CD4-positive, alpha-beta T cell treated with Interleukin-2 at 100 ng/mL for 4 hours (primary cell): ENCODE results near the gene CYB561.

Source experiments
- DNase-seq: peaks from one replicate; pipeline ENCODE4 v3.0.0-alpha.2; 2020; ENCODE audit warnings: low spot score

CYB561 gene, protein sequence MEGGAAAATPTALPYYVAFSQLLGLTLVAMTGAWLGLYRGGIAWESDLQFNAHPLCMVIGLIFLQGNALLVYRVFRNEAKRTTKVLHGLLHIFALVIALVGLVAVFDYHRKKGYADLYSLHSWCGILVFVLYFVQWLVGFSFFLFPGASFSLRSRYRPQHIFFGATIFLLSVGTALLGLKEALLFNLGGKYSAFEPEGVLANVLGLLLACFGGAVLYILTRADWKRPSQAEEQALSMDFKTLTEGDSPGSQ

DNA sequence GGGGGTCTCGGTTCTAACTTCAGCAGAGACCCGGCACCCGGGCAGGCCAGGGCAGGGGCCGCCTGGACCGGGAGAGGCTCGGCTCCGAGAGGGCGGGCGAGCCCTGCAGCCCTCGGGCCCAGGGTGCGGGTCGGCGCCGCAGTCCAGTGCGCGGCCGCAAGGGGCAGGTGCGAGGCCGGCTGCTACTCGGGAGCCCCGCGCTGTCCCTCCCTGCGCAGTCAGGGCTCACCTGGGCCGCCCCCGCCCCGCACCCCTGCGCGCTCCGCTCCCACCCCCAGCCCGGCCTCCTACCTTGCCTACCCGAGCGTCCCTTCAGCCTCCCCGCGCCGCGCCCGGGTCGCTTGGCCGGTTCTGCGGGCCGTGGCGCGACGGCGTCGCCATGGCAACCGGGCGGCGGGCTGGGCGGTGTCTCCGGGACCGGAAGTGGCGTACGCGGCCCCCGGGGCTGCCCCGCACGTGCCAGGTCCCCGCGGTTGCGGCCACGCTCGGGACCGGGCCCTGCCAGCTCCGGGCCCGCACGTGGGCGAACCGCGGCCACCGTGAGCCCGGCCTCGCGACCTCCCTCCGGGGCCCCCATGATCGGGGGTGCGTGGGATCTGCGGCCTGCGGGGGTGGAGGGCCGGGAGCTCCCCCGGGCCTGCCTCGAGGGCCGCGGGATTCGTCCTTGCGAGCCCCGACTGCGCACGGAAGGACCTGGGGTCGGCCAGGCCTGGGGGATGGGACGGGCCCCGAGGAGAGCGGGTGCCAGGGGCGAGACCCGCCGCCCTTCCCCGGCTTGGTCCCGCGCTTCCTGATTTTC is at the start of gene CYB561:
Gene CYB561, minus strand, starts transcription at position 353 of the 799 bp plus-strand sequence. CDS start 8,759 bp downstream, outside the sequence.
- DNase-seq: peak; percentile 62

DNA sequence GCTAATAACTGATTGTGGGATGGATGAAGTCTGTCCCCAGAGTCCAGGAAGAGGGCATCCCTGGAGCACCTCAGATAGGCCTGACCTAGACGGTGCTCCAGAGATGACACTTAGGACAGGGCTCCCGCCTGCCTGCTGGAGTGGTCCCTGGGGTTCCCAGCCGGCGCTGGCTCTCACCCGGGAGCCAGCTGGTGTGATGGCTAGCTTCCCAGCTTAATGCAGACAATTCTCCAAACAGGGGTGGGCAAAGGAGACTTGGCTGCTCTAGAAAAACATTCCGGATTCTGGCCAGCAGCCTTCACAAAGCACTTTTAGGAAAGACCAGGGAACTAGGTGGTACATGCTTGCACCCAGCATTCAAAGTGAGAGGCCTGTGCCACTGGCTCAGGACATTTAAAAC is 49.4 kb upstream of the CYB561 start:
- no peak for DNase-seq

DNA sequence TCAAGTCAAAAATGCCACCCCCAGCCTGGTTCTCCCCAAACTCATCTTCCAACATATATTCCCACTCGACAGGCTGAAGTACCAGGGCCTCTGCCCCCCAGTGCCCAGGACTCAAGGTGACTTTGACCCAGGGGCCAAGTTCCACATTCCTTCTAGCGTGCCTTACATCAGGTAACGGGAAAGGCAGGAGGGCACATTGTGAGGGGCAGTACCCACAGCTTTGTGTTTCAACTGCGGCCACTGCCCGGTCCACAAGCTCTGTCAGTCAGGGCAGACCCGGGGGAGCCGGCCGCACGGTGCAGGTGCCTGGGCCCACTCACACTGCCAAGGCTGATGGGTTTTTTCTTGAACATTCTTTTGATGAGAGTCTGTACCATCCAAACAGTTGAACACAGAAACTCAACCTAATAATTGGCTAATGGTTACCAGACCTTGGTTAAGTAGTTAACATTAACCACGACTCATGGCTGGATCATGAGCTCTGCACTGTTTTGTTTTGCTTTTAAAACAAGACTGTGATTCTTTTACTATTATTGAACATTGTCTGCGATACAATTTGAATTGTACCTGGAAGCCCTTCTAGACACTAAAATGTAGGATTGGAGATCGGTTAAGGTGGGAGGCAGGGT is 48.3 kb upstream of the CYB561 start:
- no peak for DNase-seq

DNA sequence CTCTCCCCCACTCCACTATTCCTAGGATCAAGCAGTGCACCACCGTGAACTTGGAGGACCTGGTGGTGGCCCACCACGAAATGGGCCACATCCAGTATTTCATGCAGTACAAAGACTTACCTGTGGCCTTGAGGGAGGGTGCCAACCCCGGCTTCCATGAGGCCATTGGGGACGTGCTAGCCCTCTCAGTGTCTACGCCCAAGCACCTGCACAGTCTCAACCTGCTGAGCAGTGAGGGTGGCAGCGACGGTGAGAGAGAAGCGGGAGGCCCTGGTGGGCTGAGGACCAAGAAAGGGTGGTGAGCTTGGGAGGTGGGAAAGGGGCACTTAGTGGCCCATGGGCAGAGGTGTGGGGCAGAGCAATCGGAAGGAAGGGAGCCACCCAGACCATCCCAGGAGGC is 47.3 kb upstream of the CYB561 start:
- DNase-seq: no peak

DNA sequence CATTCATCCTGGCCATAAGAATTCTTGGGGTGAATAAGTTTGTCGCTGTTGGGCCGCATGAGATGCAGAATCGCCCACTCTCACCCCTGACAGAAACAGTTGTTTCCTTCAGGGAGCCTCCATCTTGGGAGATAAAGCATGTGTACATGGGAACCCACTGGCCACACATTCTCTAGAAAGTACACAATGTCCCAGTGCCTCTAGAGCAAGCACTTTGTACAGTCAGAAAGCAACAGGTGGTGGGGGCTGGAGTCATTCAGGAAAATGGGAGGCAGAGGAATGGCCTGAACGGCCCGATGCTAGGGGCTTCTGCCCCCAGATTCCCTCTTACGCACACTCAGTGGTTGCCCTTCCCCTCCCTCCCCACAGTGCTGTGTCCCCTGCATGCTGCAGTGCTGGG is 46.8 kb upstream of the CYB561 start:
- DNase-seq: no peak

DNA sequence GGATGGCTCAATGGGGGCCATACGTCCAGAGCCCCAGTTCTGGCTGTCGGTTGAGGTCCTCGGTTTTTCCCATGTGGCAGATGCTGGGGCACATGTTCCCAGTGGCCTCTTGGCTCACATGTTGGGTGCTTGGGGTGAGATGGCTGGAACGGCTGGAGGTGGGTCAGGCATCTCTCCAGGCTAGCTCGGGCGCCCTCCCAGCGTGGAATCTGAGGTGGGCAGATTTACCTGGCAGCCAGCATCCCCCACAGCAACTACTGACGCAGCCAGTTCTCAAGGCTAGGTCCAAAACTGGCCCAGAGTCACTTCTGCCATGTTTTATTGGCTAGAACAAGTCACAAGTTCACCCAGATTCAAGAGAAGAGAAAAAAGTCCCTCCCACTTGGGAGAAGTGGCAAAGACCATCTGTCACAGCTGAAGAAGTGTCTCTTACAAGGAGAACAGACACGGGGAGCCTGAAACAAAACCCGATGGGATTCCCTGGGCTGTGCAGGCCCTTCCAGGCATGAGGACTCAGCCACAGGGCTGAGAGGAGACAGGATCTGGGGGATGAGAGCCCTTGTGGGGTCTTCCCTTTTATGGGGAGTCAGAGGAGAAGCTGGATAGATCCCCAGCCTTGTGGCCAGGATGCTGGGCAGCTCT is 46.0 kb upstream of the CYB561 start:
- no peak for DNase-seq

DNA sequence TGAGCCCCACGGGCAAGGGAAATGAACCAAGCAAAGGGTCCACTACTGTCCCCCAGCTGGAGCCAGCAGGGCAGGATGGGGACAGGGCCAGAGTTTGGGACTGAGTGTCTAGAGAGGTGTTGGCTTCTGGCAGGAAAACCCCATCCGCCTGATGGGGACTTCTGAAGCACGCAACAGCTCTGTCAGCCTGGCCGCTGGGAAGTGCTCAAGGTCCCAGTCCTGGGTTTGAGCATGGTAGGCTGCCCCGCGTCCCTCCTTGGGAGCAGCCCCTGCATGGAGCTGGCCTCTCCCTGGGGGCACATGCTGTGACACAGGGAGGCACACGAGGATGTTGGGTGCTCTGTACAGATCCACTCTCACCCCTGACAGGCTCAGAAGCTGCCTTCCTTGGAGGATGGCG is 45.3 kb upstream of the CYB561 start:
- DNase-seq: no peak

DNA sequence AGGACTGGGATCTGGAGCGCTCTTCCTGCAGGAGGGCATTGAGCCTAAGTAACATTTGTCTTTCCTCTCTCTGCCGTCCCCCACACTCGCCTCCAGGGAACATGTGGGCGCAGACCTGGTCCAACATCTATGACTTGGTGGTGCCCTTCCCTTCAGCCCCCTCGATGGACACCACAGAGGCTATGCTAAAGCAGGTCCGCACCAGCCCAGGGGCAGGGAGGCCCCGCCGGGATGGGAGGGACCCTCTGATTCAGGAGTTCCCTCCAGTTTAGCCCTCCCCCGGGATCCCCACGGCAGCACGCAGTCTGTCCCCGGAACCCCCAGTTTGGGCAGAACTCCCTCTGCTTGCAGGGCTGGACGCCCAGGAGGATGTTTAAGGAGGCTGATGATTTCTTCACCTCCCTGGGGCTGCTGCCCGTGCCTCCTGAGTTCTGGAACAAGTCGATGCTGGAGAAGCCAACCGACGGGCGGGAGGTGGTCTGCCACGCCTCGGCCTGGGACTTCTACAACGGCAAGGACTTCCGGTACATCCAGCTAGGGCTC is 44.8 kb upstream of the CYB561 start:
- no peak for DNase-seq

DNA sequence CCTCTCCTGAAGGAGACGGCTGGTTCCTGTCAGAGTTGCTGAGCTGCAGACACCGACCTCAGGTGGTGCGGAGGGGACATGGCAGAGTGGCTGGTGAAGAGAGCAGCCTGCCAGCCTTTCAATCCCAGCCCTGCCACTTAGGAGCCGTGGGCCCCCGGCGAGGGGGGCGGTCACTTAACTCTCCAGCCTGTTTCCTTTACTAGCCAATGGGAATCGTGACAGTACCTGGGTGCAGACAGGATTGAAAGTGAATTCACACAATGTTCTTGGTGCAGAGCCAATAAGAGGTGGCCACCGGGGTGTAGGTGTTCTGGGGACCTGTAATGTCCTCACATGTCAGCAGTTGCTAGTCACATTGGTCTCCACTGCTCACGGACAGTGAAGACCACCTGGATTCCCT is 44.2 kb upstream of the CYB561 start:
- no peak for DNase-seq

DNA sequence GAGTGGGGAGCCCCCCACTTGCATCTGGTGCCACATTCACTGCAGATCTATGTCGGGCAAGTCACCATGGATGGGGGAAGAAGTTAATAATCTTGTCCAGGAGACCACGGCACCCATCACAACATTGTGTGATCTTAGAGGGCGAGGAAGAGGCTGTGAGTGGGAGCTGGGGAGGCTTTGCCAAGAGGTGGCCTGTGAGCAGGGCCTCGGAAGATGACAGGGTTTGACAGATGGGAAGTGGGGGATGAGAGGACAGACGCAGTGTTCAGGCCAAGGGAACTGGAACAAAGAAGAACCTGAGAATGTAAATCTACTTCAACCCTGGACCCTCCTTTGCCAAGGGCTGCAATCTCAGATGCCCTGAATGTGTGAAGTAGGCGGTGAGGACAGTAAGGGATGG is 43.2 kb upstream of the CYB561 start:
- no peak for DNase-seq

DNA sequence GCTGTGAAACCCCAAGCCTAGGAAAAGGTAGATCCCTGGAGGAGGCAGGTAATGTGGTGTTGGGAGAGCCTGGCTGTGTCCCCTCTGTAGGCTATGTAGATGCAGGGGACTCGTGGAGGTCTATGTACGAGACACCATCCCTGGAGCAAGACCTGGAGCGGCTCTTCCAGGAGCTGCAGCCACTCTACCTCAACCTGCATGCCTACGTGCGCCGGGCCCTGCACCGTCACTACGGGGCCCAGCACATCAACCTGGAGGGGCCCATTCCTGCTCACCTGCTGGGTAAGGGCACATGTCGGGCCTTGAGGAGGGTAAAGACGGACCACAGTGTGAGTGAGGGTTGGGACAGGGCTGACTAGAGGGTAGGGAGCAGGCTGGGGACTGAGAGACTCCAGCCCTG is 42.7 kb upstream of the CYB561 start:
- no peak for DNase-seq

DNA sequence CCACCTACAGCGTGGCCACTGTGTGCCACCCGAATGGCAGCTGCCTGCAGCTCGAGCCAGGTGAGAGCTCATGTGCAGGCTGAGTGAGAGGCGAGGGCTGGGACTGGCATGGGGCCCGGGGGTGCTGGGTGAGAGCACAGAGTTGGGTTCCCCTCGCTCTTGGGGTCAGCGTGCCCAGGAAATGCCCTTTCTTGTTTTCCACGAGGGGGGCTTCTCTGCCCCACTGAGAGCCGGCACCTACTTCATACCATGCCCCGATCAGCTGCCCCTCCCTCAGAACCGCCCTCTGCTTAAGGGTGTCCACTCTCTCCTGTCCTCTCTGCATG is 40.9 kb upstream of the CYB561 start:
- DNase-seq: no peak

DNA sequence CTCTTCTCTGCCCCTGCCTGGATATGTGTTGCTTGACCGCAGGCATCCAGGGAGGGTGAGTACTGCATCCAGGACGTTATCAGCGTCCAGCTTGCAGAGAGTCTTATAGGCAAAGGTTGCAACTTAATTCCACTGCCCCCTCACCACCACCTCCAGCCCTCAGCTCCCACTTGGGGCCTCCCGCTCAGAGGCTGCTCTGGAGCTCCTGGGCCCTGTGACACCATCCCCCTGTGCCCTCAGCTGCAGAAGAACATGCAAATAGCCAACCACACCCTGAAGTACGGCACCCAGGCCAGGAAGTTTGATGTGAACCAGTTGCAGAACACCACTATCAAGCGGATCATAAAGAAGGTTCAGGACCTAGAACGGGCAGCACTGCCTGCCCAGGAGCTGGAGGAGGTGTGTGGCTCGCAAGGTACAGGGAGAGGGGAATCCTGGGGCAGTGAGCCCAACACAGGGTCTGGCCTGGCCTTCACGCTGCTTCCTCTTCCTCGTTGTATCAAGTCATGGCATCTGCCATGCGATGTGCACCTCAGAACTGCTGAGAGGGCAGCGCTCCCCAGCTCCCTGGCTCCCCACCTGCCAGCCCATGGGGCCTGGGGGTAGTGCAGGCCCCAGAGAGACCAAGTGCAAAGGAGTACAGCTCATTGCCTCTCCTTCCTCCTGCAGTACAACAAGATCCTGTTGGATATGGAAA is 40.4 kb upstream of the CYB561 start:
- no peak for DNase-seq

DNA sequence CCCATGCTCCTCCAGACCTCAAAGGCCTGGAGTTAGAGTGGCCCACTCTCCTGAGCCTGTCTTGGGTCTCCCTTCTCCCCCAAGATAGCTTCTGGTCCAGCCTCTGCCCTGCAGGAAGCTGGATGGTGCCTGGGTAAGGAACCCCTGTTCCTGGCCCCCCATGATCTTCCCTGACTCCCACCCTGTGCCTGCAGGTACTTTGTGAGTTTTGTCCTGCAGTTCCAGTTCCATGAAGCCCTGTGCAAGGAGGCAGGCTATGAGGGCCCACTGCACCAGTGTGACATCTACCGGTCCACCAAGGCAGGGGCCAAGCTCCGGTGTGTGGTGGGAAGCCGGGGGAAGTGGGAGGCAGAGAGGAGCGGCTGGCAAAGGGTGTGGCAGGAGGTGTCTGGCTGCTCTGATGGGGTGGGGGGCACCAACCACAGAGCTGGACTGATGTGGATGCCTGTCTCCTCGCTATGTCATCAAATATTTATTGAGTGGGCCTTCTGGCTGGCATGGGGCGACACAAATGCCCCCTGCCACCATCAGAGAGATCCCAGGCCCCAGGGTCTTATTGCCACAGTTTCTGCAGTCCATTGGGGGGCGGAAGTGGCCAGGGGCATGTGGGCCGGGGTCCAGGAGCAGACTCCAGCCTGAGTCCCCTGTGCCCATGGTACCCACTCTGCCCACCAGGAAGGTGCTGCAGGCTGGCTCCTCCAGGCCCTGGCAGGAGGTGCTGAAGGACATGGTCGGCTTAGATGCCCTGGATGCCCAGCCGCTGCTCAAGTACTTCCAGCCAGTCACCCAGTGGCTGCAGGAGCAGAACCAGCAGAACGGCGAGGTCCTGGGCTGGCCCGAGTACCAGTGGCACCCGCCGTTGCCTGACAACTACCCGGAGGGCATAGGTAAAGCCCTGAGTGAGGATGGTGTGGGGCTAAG is 37.8 kb upstream of the CYB561 start:
- DNase-seq: no peak

DNA sequence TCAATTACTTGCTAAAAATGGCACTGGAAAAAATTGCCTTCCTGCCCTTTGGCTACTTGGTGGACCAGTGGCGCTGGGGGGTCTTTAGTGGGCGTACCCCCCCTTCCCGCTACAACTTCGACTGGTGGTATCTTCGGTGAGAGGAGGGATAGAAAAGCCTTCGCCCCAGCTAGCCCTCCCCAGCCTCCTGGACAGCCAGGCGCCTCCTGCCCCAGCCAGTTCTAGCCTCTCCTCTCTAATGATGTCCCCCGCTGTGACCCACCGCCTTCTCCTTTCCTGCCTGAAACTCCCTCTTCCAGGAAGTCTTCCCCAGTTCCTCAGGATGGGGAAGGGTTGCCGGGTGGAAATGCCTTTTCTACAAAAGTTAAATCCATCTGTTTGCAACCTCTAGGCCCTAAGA is 36.9 kb upstream of the CYB561 start:
- DNase-seq: no peak

DNA sequence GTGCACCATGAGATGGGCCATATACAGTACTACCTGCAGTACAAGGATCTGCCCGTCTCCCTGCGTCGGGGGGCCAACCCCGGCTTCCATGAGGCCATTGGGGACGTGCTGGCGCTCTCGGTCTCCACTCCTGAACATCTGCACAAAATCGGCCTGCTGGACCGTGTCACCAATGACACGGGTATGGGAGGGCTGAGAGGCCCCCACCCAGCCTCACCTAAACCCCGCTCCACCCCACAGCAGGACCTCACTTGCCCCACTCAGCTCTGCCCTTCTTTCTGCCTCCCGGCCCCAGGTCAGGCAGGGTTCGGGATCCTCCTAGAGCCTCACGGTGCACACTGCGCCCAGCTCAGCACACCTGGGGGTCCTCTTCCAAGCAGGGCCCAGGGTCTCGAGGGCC is 36.4 kb upstream of the CYB561 start:
- DNase-seq: no peak

DNA sequence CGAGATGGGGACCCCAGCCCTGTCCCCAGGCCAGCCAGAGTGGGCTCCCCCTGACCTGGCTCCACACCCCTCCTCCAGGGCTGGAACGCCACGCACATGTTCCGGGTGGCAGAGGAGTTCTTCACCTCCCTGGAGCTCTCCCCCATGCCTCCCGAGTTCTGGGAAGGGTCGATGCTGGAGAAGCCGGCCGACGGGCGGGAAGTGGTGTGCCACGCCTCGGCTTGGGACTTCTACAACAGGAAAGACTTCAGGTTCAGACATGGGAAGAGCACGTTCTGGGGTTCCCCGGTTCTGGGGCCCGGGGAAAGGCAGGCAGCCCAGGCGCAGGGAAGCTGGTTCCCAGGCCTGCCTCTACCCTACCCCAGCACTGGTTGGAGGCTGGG is 35.4 kb upstream of the CYB561 start:
- DNase-seq: no peak

DNA sequence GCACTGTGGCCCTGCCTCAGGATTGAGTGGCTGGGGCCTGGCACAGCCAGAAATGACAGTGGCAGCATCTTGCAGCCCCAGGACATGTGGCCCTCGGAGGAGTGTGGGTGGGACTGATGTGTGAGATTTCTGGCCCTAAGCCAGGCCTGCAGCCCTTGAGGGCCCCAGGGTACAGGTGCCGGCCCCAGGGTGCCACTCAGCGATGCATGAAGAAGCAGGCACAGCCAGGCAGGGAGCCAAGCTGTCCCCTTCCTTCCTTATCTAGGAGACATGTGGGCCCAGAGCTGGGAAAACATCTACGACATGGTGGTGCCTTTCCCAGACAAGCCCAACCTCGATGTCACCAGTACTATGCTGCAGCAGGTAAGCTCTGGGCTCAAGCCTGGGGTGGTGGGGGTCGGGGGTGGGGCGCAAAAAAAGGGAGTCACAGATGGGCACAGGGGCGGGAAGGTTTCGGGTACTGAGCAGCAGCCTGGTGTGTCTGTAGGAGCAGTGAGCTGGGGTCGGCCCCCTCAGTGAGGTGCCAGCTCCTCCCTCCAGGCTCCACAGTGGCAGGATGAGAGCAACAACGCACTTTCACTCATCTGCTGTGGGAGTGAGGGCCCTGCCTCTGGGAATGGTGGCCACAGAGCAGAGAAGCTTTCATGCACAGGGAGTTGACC is 34.9 kb upstream of the CYB561 start:
- no peak for DNase-seq

DNA sequence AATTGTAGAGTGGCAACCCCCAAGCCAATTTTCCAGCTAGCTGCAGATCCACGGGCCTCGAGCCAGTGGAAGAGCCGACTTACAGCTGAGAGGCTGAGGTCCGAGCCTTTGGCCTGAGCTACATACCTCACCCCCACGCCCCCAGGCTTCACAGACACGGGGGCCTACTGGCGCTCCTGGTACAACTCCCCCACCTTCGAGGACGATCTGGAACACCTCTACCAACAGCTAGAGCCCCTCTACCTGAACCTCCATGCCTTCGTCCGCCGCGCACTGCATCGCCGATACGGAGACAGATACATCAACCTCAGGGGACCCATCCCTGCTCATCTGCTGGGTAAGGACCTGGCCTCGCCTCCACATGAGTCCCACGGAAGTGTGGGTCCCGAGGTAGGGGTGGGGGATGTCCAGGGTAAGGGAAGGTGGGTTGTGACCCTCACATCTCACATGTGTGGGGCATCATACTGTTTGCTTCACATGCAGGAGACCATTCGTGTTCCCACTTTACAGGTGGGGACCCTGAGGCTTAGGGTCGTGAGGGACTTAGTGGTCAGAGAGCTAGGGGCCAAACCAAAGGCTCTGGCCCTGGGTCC is 34.2 kb upstream of the CYB561 start:
- no peak for DNase-seq
